Osteocyte (in vitro differentiated cells): ENCODE results near the gene ZNF302. TPM values are rescaled to one million over a fixed set of nuclear protein-coding genes. Genes with fewer than 3 reads are reported as not detected.
"Not testable (repeated sequence)": the region's sequence is repeated elsewhere in the genome, so short reads cannot be mapped to it uniquely, and the experiment has no call there.

Source experiments
- DNase-seq: peaks from one replicate; pipeline ENCODE4 v3.0.0; 2021; ENCODE audit warnings: mixed read lengths; ENCODE audit not compliant: unreplicated experiment; ENCODE audit errors: extremely low spot score
- H3K27ac Mint-ChIP-seq: one replicate; pipeline ENCODE4 v1.8.0; 2021; ENCODE audit warnings: mild to moderate bottlenecking, mixed read lengths; ENCODE audit not compliant: unreplicated experiment
- H3K27me3 Mint-ChIP-seq: one replicate; pipeline ENCODE4 v1.8.0; 2021; ENCODE audit warnings: mixed read lengths; ENCODE audit not compliant: unreplicated experiment
- H3K36me3 Mint-ChIP-seq: one replicate; pipeline ENCODE4 v1.8.0; 2021; ENCODE audit warnings: mixed read lengths; ENCODE audit not compliant: unreplicated experiment
- H3K4me1 Mint-ChIP-seq: one replicate; pipeline ENCODE4 v1.8.0; 2021; ENCODE audit warnings: mixed read lengths; ENCODE audit not compliant: unreplicated experiment
- H3K4me3 Mint-ChIP-seq: one replicate; pipeline ENCODE4 v1.8.0; 2021; ENCODE audit warnings: mild to moderate bottlenecking, moderate library complexity, mixed read lengths; ENCODE audit not compliant: unreplicated experiment
- H3K9me3 Mint-ChIP-seq: one replicate; pipeline ENCODE4 v1.8.0; 2021; ENCODE audit warnings: mixed read lengths; ENCODE audit not compliant: unreplicated experiment
- CTCF ChIP-seq: fragments of 200-600 bp; sonication (generic); IDR thresholded peaks from 2 replicates; pipeline ENCODE4 v1.5.0; 2021; ENCODE audit warnings: antibody characterized with exemption, mild to moderate bottlenecking, moderate library complexity
- total RNA-seq: library from RNA; stranded (reverse); gene quantifications from 2 replicates; pipeline ENCODE4 v1.2.1, GENCODE V29; 2021

The ZNF302 gene
- total RNA-seq, 1 donor from 2014 or later = 34.7 TPM

DNA sequence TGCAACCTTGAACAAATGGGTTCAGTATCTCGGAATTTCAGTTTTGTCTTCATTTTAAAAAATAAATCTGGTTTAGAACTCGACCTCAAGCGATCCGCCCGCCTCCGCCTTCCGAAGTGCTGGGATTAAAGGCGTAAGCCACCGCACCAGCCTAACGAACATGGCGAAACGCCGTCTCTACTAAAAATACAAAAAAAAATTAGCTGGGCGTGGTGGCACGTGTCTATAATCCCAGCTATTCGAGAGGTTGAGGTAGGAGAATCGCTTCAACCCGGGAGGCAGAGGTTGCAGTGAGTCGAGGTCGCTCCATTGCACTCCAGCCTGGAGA is 571 bp downstream of the ZNF302 start:
- peak overlapping the region; percentile 99 for H3K27ac Mint-ChIP-seq
- peaks cover 51% of the 10 kb centered on the region for H3K36me3 Mint-ChIP-seq
- DNase-seq = no peak
- H3K4me1 Mint-ChIP-seq = peaks cover 23% of the 10 kb centered on the region
- H3K9me3 Mint-ChIP-seq = peaks cover 17% of the 10 kb centered on the region
- TF ChIP-seq CTCF = no peak
- H3K27me3 Mint-ChIP-seq = no peaks in the 10 kb centered on the region
- H3K4me3 Mint-ChIP-seq = peak overlapping the region; percentile 96

- no peak for TF ChIP-seq CTCF
- Mint-ChIP-seq H3K27me3 (no peaks in the 10 kb centered on the region), H3K36me3 (peaks cover 54% of the 10 kb centered on the region), H3K4me1 (peaks cover 23% of the 10 kb centered on the region), H3K9me3 (peaks cover 18% of the 10 kb centered on the region), H3K27ac (peak overlapping the region; percentile 99), H3K4me3 (peak overlapping the region; percentile 96)
- no peak for DNase-seq
These were observed 943 bp downstream of the ZNF302 start for GRCh38 chr19:34678421-34678820.

DNA sequence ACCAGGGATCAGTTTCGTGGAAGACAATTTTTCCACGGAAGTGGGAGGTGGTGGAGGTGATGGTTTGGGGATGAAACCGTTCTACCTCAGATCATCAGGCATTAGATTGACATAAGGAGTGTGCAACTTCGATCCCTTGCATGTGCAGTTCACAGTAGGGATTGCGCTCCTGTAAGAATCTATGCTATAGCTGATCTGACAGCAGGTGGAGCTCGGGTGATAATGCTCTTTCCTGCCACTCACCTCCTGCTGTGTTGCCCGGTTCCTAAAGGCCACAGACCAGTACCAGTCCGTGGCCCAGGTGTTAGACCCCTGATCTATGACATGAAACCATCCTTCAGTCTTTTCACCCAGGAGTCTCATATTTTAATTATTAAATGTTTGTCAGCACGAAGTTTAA is 4.0 kb downstream of the ZNF302 start:
- Mint-ChIP-seq H3K4me3 (no peak overlapping the region), H3K27me3 (no peaks in the 10 kb centered on the region), H3K4me1 (peaks cover 23% of the 10 kb centered on the region), H3K9me3 (peaks cover 34% of the 10 kb centered on the region), H3K36me3 (peaks cover 72% of the 10 kb centered on the region), H3K27ac (no peak overlapping the region)
- DNase-seq = no peak
- TF ChIP-seq CTCF = no peak

- H3K27ac Mint-ChIP-seq, H3K4me3 Mint-ChIP-seq, H3K4me1 Mint-ChIP-seq, H3K27me3 Mint-ChIP-seq, DNase-seq: not testable (repeated sequence)
- H3K9me3 Mint-ChIP-seq = peaks cover 40% of the 10 kb centered on the region
- peaks cover 52% of the 10 kb centered on the region for H3K36me3 Mint-ChIP-seq
These were observed 7.8 kb downstream of the ZNF302 start for GRCh38 chr19:34685266-34685665.

GRCh38 chr19:34686455-34686854 is 9.0 kb downstream of the ZNF302 start:
- Mint-ChIP-seq H3K36me3 (peaks cover 40% of the 10 kb centered on the region), H3K27ac (no peak overlapping the region), H3K27me3 (no peaks in the 10 kb centered on the region), H3K4me3 (no peak overlapping the region), H3K4me1 (no peaks in the 10 kb centered on the region), H3K9me3 (peaks cover 42% of the 10 kb centered on the region)
- TF ChIP-seq CTCF = no peak
- no peak for DNase-seq

DNA sequence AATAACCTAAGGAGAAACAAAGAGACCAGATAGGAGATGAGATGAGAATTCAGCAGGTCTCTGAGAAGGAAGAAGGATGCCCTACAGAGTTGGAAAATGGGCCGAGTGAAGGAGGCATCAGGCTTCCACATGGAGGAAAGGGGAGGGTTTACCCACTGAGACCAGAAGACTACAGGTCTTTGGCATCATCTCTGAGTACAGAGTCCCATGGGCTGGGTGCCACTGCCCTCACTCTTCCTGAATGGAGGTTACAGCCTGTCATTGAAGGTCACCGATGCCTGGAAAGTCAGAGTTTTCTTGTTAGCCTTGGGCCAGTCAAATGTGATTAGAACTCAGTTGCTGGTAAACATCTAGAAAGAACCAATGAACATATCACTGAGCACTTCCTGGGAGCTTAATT is 9.9 kb downstream of the ZNF302 start:
- peaks cover 43% of the 10 kb centered on the region for H3K9me3 Mint-ChIP-seq
- peaks cover 31% of the 10 kb centered on the region for H3K36me3 Mint-ChIP-seq
- no peak for DNase-seq
- H3K4me3 Mint-ChIP-seq = no peak overlapping the region
- H3K27ac Mint-ChIP-seq = no peak overlapping the region
- TF ChIP-seq CTCF = no peak
- no peaks in the 10 kb centered on the region for H3K27me3 Mint-ChIP-seq
- no peaks in the 10 kb centered on the region for H3K4me1 Mint-ChIP-seq
